Measurements from ENCODE around the gene FGFR2.

DNA sequence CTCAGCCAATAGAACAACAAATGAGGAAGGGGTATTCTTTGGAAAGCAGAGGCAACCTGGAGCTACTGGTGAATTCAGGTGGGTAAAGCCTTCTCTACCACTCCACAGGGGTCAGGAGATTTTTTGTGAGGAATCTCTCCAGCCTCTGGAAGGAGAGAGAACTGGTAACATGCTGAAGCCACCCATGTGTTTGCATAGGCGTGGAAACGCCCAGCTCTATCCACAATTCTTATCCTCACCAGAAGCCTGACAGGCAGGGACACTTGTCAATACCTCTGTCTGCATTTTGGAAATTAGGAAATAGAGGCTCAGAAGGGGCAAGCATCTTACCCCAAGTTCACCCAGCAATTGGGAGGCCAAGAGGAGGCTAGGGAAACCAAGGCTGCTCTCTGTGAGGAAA lies 133.7 kb downstream of the FGFR2 start:
- TF ChIP-seq, protein P1, sequence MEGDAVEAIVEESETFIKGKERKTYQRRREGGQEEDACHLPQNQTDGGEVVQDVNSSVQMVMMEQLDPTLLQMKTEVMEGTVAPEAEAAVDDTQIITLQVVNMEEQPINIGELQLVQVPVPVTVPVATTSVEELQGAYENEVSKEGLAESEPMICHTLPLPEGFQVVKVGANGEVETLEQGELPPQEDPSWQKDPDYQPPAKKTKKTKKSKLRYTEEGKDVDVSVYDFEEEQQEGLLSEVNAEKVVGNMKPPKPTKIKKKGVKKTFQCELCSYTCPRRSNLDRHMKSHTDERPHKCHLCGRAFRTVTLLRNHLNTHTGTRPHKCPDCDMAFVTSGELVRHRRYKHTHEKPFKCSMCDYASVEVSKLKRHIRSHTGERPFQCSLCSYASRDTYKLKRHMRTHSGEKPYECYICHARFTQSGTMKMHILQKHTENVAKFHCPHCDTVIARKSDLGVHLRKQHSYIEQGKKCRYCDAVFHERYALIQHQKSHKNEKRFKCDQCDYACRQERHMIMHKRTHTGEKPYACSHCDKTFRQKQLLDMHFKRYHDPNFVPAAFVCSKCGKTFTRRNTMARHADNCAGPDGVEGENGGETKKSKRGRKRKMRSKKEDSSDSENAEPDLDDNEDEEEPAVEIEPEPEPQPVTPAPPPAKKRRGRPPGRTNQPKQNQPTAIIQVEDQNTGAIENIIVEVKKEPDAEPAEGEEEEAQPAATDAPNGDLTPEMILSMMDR (IDR thresholded peaks at IDR 0.05 in 4 of 5, conservative IDR thresholded peaks at IDR 0.05 in 1 of 5), result no peak
- TF ChIP-seq POLR2A (IDR thresholded peaks at IDR 0.05), result no peak

All from gastrocnemius medialis (tissue), 4 donors.